Stimulated activated CD8-positive, alpha-beta memory T cell treated with anti-CD3 and anti-CD28 coated beads, Interleukin-4, amount 100 ng/mL, for 48 hours (primary cell): ENCODE data around the gene GLIPR1.
A peak's percentile ranks its signal among the peaks of the same experiment; 100 is the strongest.

Experiments used
- DNase-seq: peaks from one replicate; pipeline ENCODE4 v3.0.0-alpha.2; 2020

The GLIPR1 gene

GRCh38 chr12:75525263-75525662 lies 44.7 kb downstream of the GLIPR1 start:
- DNase-seq: no peak

- peak; percentile 25 for DNase-seq
Measured at GRCh38 chr12:75526655-75527511, 46.3 kb downstream of the GLIPR1 start.

GRCh38 chr12:75528272-75528671 lies 47.7 kb downstream of the GLIPR1 start:
- DNase-seq: no peak

GRCh38 chr12:75528692-75529091 lies 48.1 kb downstream of the GLIPR1 start:
- no peak for DNase-seq

- no peak for DNase-seq
Measured at GRCh38 chr12:75529316-75529715, 48.8 kb downstream of the GLIPR1 start.

GRCh38 chr12:75529826-75530225 lies 49.3 kb downstream of the GLIPR1 start:
- DNase-seq: no peak

GRCh38 chr12:75533239-75533638 lies 52.7 kb downstream of the GLIPR1 start:
- no peak for DNase-seq

- DNase-seq: no peak
Measured at GRCh38 chr12:75539889-75540288, 59.3 kb downstream of the GLIPR1 start.

GRCh38 chr12:75542942-75543341 lies 62.4 kb downstream of the GLIPR1 start:
- DNase-seq: no peak

- DNase-seq: no peak
Measured at GRCh38 chr12:75543529-75543928, 63.0 kb downstream of the GLIPR1 start.

GRCh38 chr12:75545636-75546035 lies 65.1 kb downstream of the GLIPR1 start:
- no peak for DNase-seq

GRCh38 chr12:75548879-75549278 lies 68.3 kb downstream of the GLIPR1 start:
- no peak for DNase-seq

GRCh38 chr12:75549989-75550388 lies 69.4 kb downstream of the GLIPR1 start:
- no peak for DNase-seq

- DNase-seq: no peak
Measured at GRCh38 chr12:75550401-75551240, 70.1 kb downstream of the GLIPR1 start.

- DNase-seq: no peak
Measured at GRCh38 chr12:75551477-75551876, 70.9 kb downstream of the GLIPR1 start.

GRCh38 chr12:75553398-75553797 lies 72.8 kb downstream of the GLIPR1 start:
- DNase-seq: no peak
